GM12878 (cell line): ENCODE measurements around the gene ZNF689. TPM values are rescaled to one million over a fixed set of nuclear protein-coding genes. Genes with fewer than 3 reads are reported as not detected.

Source experiments
- ATAC-seq: fragments of 200-7000 bp; cut with Tn5 transposase; 3 replicates; pipeline ENCODE4 v1.9.1; 2020; ENCODE audit warnings: mild to moderate bottlenecking, moderate library complexity
- BruUV-seq: library from RNA; stranded (reverse); fragments of 400-500 nt; replicated peaks from 2 replicates; lab custom pipeline; 2021; lab: Mats Ljungman, UMichigan
- CTCF ChIA-PET: fragments of 300-600 bp; sonication (Branson Sonifier 250); formaldehyde crosslinking; extraction: SDS; loops from one replicate; lab custom pipeline; 2021; ENCODE audit warnings: inconsistent platforms; lab: Yijun Ruan, JAX
- POLR2A ChIA-PET: fragments of 350-600 bp; formaldehyde crosslinking; extraction: SDS; loops from one replicate; lab custom pipeline; 2021; ENCODE audit warnings: inconsistent platforms; lab: Charles Lee
- RAD21 ChIA-PET: fragments of 300-600 bp; sonication (Branson Sonifier 250); formaldehyde crosslinking; loops from one replicate; lab custom pipeline; 2023; ENCODE audit warnings: antibody characterized with exemption; ENCODE audit not compliant: unreplicated experiment; lab: Charles Lee
- SMC1A ChIA-PET: fragments of 300-600 bp; sonication (Branson Sonifier 250); formaldehyde crosslinking; loops from one replicate; lab custom pipeline; 2023; ENCODE audit not compliant: unreplicated experiment, uncharacterized antibody; lab: Charles Lee
- DNase-seq: peaks from one replicate; pipeline ENCODE4 v3.0.0-alpha.2; 2011; ENCODE audit warnings: low read depth, low spot score
- FAIRE-seq: peaks from 3 replicates; lab custom pipeline; 2011; peaks lifted over from hg19 to GRCh38; lab: Jason Lieb, UNC
- H2AFZ ChIP-seq: 2 replicates; pipeline ENCODE4 v1.6.0; 2011; ENCODE audit warnings: low read depth, low read length, control low read depth; ENCODE audit not compliant: control insufficient read depth
- H3K27ac ChIP-seq: 2 replicates; pipeline ENCODE4 v1.5.1; 2011; ENCODE audit warnings: control low read depth; ENCODE audit not compliant: control insufficient read depth, insufficient read depth
- H3K27me3 ChIP-seq, 2 experiments: replicated peaks in 1 of 2; 2 replicates each; pipeline versions ENCODE4 v1.6.0 to v1.6.1; 2011; ENCODE audit warnings: low read length in 1 of 2; ENCODE audit not compliant: control insufficient read depth in 2 of 2, insufficient read depth in 2 of 2
- H3K36me3 ChIP-seq, 2 experiments: 2 replicates each; pipeline ENCODE4 v1.5.1; 2011; ENCODE audit warnings: low read length in 1 of 2; ENCODE audit not compliant: control insufficient read depth in 2 of 2, insufficient read depth in 2 of 2
- H3K4me1 ChIP-seq: 2 replicates; pipeline ENCODE4 v1.6.1; 2011; ENCODE audit warnings: mild to moderate bottlenecking, low read length, moderate library complexity, mixed read lengths; ENCODE audit not compliant: control insufficient read depth, insufficient read depth
- H3K4me2 ChIP-seq: 2 replicates; pipeline ENCODE4 v1.6.0; 2011; ENCODE audit warnings: control low read depth; ENCODE audit not compliant: control insufficient read depth, insufficient read depth
- H3K4me3 ChIP-seq: fragments of 200-600 bp; sonication (generic); 2 replicates; pipeline ENCODE4 v1.5.1; 2016
- H3K79me2 ChIP-seq: 2 replicates; pipeline ENCODE4 v1.6.0; 2011; ENCODE audit warnings: low read length; ENCODE audit not compliant: control insufficient read depth, insufficient read depth
- H3K9ac ChIP-seq: 2 replicates; pipeline ENCODE4 v1.8.0; 2011; ENCODE audit warnings: low read length, control low read depth, mixed read lengths; ENCODE audit not compliant: control insufficient read depth, insufficient read depth
- H3K9me3 ChIP-seq: replicated peaks from 3 replicates; pipeline ENCODE4 v1.5.1; 2011; ENCODE audit warnings: mild to moderate bottlenecking, low read length; ENCODE audit not compliant: control insufficient read depth, insufficient read depth
- H4K20me1 ChIP-seq: 2 replicates; pipeline ENCODE4 v1.6.0; 2011; ENCODE audit not compliant: control insufficient read depth, insufficient read depth
- BCL3 ChIP-seq: IDR thresholded peaks from 2 replicates; pipeline ENCODE4 v1.6.1; 2011; ENCODE audit warnings: borderline replicate concordance, low read depth, mild to moderate bottlenecking, moderate library complexity, low read length; ENCODE audit not compliant: insufficient read depth, poor library complexity, severe bottlenecking
- POLR2AphosphoS5 ChIP-seq: IDR thresholded peaks from 2 replicates; pipeline ENCODE4 v1.6.1; 2011; ENCODE audit warnings: mild to moderate bottlenecking, low read length, inconsistent platforms
- RUNX3 ChIP-seq: IDR thresholded peaks from 2 replicates; pipeline ENCODE4 v1.6.1; 2012; ENCODE audit warnings: low read length, inconsistent platforms
- SKIL ChIP-seq: fragments of 450-650 bp; IDR thresholded peaks from 2 replicates; pipeline ENCODE4 v1.6.1; 2017; ENCODE audit warnings: mild to moderate bottlenecking, low read depth, inconsistent platforms; ENCODE audit not compliant: poor library complexity, severe bottlenecking
- ZNF274 ChIP-seq: IDR thresholded peaks from one replicate; pipeline ENCODE4 v1.8.0; 2011; ENCODE audit not compliant: insufficient read length, insufficient read depth
- WGBS: methylation state at CpG from one replicate; pipeline ENCODE4 v1.1.6; 2016; ENCODE audit warnings: low lambda C conversion rate; ENCODE audit not compliant: insufficient replicate concordance, insufficient coverage; ENCODE audit errors: missing lambda C conversion rate; 5-methylcytosine and 5-hydroxymethylcytosine counted together
- in situ Hi-C: fragments of 300-500 bp; cut with MboI; formaldehyde crosslinking; loops from 9 replicates; pipeline ENCODE4 v1.14.3; 2018; ENCODE audit warnings: mixed read lengths
- intact Hi-C: fragments of 100-400 bp; cut with micrococcal nuclease; formaldehyde crosslinking; loops from one replicate; pipeline ENCODE4 v1.14.2; 2022; ENCODE audit not compliant: unreplicated experiment
- polyA plus RNA-seq, 11 experiments: library from polyadenylated mRNA; depleted of rRNA in 4 of 11; unstranded in 6 of 11; stranded (reverse) in 5 of 11; fragments of >200 nt; fragmentation: Nextera tagmentation in 4 of 11; fragmentation: Illumina TruSeq in 1 of 11; extraction: Ambion mirVana in 4 of 11; extraction: Trizol in 1 of 11; gene quantifications; 1 replicate in 1 of 11; 2 replicates in 10 of 11; pipeline versions ENCODE4 v1.2.1 to v1.2.3, GENCODE V29; 2011 to 2016; ENCODE audit warnings: inconsistent platforms in 2 of 11, missing spikeins in 2 of 11, low read depth in 1 of 11
- total RNA-seq, 4 experiments: library from RNA; depleted of rRNA in 3 of 4; stranded (reverse); fragments of >200 nt in 3 of 4; fragmentation: Illumina TruSeq in 1 of 4; extraction: Trizol in 1 of 4; gene quantifications; 2 replicates each; pipeline versions ENCODE4 v1.2.1 to v1.2.3, GENCODE V29; 2013 to 2021
- TF ChIP-seq, protein P1 (sequence below): IDR thresholded peaks from 2 replicates; pipeline ENCODE4 v1.6.1; 2012; ENCODE audit warnings: improper control_type of control experiment, low read depth, low read length; ENCODE audit not compliant: insufficient replicate concordance
- TF ChIP-seq, protein P2 (sequence below): IDR thresholded peaks from 2 replicates; pipeline ENCODE4 v1.6.1; 2011; ENCODE audit warnings: mild to moderate bottlenecking, low read depth, low read length, moderate library complexity; ENCODE audit not compliant: insufficient replicate concordance

ZNF689 gene
- total and polyA plus RNA-seq, 10 of the 15 experiments (the other 5 are each of a cell fraction or from before 2014, with no cell fraction given), result 4.7 to 13.2 (median 8.5) TPM

- SMC1A ChIA-PET, result interaction anchor here (0.7 to 1.8 kb wide), 8 partner anchors 9 to 560 kb away, joined by 3 to 11 read pairs (median 4); partner anchors contain the start of gene TBX6
- peak overlapping the region; percentile 91 for H3K27ac ChIP-seq
- H3K36me3 ChIP-seq, result peaks cover 13 to 23% of the 10 kb centered on the region in 2 experiments
- in situ Hi-C loops, result loop anchor here (25.0 kb wide), 1 partner anchor 1236 kb away; no protein-coding TSS in a partner anchor
- ATAC-seq (peak; percentile 85), FAIRE-seq (no peak), DNase-seq (no peak)
- peak overlapping the region; percentile 81 for H2AFZ ChIP-seq
- peak overlapping the region; percentile 100 for H3K4me3 ChIP-seq
- peak overlapping the region; percentile 96 for H3K9ac ChIP-seq
- CTCF ChIA-PET, result interaction anchor here (0.9 to 3.1 kb wide), 13 partner anchors 8 to 240 kb away, joined by 3 to 24 read pairs (median 4); partner anchors contain the start of gene DCTPP1
- 1% methylated on average over 62 of the region's 71 CpGs for WGBS
- H3K9me3 ChIP-seq, result no peaks in the 10 kb centered on the region
- TSS peak; percentile 69 for BruUV-seq
- H3K4me2 ChIP-seq, result peak overlapping the region; percentile 95
- RAD21 ChIA-PET, result interaction anchor here (0.7 to 2.3 kb wide), 11 partner anchors 9 to 221 kb away, joined by 3 to 13 read pairs (median 7); partner anchors contain the start of genes DCTPP1, ZNF689 and ZNF764
- no peaks in the 10 kb centered on the region for H3K27me3 ChIP-seq
- H3K4me1 ChIP-seq, result peaks cover 15% of the 10 kb centered on the region
- H3K79me2 ChIP-seq, result peaks cover 21% of the 10 kb centered on the region
- POLR2A ChIA-PET, result interaction anchor here (0.6 to 2.5 kb wide), 10 partner anchors 8 to 997 kb away, joined by 3 to 22 read pairs (median 4); partner anchors contain the start of genes FBRS and KCTD13
- intact Hi-C loops, result loop anchor here (10.0 kb wide), 3 partner anchors 77 to 273 kb away; partner anchors contain the start of genes BCL7C, CTF1, FBXL19 and ZNF688
- H4K20me1 ChIP-seq, result no peaks in the 10 kb centered on the region
- TF ChIP-seq BCL3 (no peak), RUNX3 (no peak), ZNF274 (no peak), SKIL (no peak), POLR2AphosphoS5 (no peak)
- TF ChIP-seq, protein P1, sequence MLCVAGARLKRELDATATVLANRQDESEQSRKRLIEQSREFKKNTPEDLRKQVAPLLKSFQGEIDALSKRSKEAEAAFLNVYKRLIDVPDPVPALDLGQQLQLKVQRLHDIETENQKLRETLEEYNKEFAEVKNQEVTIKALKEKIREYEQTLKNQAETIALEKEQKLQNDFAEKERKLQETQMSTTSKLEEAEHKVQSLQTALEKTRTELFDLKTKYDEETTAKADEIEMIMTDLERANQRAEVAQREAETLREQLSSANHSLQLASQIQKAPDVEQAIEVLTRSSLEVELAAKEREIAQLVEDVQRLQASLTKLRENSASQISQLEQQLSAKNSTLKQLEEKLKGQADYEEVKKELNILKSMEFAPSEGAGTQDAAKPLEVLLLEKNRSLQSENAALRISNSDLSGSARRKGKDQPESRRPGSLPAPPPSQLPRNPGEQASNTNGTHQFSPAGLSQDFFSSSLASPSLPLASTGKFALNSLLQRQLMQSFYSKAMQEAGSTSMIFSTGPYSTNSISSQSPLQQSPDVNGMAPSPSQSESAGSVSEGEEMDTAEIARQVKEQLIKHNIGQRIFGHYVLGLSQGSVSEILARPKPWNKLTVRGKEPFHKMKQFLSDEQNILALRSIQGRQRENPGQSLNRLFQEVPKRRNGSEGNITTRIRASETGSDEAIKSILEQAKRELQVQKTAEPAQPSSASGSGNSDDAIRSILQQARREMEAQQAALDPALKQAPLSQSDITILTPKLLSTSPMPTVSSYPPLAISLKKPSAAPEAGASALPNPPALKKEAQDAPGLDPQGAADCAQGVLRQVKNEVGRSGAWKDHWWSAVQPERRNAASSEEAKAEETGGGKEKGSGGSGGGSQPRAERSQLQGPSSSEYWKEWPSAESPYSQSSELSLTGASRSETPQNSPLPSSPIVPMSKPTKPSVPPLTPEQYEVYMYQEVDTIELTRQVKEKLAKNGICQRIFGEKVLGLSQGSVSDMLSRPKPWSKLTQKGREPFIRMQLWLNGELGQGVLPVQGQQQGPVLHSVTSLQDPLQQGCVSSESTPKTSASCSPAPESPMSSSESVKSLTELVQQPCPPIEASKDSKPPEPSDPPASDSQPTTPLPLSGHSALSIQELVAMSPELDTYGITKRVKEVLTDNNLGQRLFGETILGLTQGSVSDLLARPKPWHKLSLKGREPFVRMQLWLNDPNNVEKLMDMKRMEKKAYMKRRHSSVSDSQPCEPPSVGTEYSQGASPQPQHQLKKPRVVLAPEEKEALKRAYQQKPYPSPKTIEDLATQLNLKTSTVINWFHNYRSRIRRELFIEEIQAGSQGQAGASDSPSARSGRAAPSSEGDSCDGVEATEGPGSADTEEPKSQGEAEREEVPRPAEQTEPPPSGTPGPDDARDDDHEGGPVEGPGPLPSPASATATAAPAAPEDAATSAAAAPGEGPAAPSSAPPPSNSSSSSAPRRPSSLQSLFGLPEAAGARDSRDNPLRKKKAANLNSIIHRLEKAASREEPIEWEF, result no peak
- TF ChIP-seq, protein P2, sequence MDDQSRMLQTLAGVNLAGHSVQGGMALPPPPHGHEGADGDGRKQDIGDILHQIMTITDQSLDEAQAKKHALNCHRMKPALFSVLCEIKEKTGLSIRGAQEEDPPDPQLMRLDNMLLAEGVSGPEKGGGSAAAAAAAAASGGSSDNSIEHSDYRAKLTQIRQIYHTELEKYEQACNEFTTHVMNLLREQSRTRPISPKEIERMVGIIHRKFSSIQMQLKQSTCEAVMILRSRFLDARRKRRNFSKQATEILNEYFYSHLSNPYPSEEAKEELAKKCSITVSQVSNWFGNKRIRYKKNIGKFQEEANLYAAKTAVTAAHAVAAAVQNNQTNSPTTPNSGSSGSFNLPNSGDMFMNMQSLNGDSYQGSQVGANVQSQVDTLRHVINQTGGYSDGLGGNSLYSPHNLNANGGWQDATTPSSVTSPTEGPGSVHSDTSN, result no peak
Measured at GRCh38 chr16:30651124-30652004, 41.2 kb upstream of the ZNF689 start.
